HPDE6-E6E7 (cell line): ENCODE results near the gene EPHB2.

Experiments used
- DNase-seq: peaks from one replicate; pipeline ENCODE4 v3.0.0; 2011; ENCODE audit warnings: missing footprints; ENCODE audit errors: extremely low spot score

EPHB2 gene

GRCh38 chr1:22801761-22802160 lies 91.1 kb downstream of the EPHB2 start:
- DNase-seq: no peak

DNA sequence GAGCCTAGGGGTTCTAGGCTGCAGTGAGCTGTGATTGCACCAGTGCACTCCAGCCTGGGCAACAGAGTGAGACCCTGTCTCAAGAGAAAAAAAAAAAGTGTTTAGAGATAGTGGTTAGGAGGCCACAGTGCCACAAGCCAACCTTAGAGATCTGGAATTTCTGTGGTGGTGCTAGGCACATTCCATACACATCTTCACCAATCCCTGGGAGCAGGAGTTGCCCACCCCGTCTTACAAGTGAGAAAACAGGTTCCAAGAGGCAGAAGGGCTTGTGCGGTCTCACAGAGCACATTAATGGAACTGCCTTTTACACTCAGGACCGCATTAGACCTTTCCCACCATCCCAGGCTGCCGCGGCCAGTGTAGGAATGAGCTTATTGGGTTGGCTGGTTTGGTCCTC lies 93.2 kb downstream of the EPHB2 start:
- DNase-seq: no peak

DNA sequence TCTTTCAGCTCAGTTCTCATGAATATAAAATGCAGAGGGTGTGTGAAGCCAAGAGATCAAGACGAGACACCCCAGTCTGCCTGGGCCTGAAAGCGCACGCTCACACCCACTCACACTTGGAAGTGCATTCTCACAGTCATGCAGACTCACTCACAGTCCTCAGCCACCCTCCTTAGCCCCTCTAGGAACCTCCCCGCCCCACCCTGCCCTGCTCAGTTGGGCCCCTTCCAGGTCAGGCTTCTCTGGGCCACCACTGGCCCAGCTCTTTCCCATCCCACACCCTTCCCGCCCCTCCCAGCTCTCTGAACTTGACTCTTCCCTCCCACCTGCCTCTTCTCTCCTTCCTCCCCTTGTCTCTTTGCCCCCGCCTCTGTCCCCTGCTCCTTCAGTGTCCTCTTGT lies 93.8 kb downstream of the EPHB2 start:
- DNase-seq: no peak

DNA sequence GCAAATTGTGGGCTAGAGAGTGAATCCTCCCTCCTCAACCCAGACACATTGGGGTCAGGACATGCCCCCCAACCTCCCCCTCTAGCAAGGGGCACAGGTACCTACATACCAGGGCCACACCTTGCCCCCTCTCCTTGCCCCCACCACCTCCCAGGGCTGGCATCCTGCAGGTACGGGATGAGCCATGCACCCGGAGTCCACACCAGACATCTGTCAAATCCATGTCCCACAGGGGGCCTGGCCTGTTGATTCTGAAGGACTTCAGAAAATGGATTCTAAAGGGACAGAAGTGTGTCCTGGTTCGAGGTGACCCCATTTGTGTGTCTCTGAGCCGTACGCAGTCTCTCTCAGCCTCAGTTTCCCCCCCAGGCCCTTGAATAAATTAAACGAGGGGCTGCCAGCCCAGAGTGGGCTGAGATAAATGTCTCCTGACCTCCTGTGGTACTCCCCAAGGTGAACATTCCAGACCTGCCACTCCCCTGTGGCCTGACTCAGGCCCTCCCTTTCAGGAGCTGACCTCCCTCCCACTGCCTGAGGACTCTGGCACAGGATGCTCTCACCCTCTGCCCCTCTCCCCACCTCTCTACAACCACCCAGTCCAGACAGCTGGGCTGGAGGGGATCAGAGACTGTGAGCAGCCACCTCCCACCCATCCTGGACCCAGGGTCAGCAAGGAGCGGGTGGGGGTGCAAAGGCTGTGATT lies 94.5 kb downstream of the EPHB2 start:
- DNase-seq: no peak

DNA sequence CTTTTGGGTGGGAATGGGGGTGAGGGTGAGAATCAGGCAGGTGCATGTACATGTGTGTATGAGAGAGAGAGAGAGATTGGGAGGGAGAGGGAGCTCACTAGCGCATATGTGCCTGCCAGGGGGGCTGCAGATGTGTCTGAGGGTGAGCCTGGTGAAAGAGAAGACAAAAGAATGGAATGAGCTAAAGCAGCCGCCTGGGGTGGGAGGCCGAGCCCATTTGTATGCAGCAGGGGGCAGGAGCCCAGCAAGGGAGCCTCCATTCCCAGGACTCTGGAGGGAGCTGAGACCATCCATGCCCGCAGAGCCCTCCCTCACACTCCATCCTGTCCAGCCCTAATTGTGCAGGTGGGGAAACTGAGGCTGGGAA lies 95.0 kb downstream of the EPHB2 start:
- DNase-seq: no peak

DNA sequence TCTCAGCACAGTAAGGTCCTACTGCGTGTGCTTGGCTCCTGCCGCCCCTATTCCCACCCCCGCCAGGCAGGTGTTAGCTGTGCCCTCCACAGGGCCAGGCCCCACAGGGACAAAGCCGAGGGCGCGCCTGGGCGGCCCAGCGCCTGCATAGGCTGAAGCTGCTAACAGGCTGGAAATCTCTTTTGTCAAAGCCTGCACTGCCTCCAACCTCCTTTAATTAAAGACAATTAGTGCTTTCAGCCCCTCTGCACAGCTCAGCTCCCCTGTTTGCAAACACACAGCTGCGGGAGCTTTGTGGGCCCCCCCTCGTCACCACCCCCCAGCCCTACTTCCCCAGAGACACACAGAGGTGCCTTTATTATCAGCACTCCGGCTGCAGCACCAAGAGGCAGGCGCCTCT lies 95.9 kb downstream of the EPHB2 start:
- DNase-seq: no peak

- DNase-seq: no peak
Measured at GRCh38 chr1:22807340-22807739, 96.7 kb downstream of the EPHB2 start.

- DNase-seq: no peak
Measured at GRCh38 chr1:22808186-22808675, 97.6 kb downstream of the EPHB2 start.

GRCh38 chr1:22808676-22809483 lies 98.2 kb downstream of the EPHB2 start:
- DNase-seq: no peak

GRCh38 chr1:22809783-22810182 lies 99.1 kb downstream of the EPHB2 start:
- DNase-seq: no peak

DNA sequence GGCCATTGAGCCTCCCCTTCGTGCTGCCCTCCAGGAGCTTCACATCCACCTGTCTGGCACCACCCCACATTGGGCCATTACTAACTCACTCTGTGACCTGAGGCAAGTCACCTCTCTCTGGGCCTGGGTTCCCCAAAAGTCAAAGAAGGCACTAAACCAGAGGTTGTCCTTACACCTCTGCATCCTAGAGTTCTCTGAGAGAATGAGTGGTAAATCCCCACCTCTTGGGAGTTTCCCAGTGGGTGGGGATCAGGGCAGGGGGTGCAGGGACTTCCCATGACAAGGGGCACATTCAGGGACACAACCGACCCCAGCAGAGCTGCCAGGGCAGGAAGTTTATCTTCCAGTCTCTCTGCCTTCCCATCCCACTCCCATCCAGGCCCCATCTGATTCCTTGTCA lies 99.7 kb downstream of the EPHB2 start:
- DNase-seq: no peak

GRCh38 chr1:22812092-22812880 lies 101.6 kb downstream of the EPHB2 start:
- no peak for DNase-seq

GRCh38 chr1:22812993-22813790 lies 102.6 kb downstream of the EPHB2 start:
- DNase-seq: no peak

DNA sequence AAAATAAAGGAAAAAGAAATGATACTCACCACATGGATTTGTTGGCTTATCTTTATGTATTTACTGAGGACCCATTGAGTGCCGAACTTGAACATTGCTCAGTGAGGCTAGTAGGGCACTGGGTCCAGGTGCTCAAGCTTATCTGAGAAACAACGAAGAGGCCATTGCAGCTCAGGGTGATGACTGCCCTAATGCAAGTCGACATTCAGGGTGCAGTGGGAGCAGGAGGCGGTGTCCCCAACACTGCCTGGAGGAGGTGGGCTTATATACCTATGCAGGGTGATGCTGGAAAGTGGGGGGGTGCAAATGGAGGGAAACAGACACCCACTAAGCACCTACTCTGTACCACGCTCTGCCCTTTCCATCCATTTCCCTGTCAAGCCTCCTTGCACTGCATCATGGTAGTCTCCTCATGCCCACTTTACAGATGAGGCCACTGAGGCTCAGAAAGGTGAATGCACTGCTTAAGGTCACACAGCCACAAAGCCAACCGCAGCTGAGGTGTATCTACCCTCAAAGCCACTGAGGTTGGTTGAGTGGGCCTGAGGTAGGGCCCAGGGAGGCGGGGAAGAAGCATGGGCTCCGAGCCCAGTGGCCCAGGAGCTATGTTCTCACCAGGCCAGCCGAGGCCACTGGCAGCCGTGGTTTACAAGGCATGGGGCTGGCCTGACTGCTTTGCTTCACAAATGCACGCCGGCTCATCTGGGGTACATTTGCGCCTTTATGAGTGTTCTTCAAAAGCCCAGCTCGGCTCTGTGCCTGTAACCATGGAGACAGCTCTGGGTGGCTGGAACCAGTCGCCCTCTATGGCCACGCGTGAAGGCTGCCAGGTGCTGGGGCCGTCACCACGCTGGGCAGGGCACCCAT lies 103.8 kb downstream of the EPHB2 start:
- DNase-seq: no peak

DNA sequence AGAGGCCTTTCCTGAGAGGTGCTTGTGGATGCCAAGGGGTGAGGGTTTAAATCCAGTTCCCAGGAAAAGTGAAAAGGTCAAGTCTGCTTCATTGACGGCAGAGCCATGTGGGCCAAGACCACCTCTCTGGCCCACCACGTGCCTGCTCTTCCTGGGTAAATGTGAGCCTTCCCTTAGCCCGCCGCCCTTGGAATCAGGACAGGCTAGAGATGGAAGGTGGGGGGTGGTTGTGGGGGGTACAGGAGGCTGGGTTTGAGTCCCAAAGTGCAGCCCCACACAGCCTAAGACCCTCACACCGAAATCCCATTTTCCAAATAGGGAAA lies 104.4 kb downstream of the EPHB2 start:
- no peak for DNase-seq

GRCh38 chr1:22815421-22816066 lies 104.9 kb downstream of the EPHB2 start:
- DNase-seq: no peak

GRCh38 chr1:22816067-22816775 lies 105.6 kb downstream of the EPHB2 start:
- DNase-seq: no peak

DNA sequence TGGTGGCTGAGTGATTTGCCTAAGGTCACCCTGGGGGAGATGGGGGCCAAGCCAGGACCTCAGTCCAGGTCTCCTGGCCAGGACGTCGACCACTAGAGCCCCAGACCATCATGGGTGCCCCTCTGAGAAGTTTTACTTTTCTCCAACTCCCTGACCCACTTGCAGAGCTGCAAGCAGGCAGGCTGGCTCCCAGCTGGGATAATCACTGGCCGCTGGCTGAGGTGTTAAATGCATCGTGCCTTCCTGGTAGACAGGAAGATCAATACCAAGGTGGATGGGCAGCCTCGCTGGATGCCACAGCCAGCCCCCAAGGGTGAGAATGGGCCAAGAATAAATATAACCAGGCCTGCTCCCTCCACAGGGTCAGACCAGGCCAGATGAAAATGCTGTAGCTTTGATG lies 106.2 kb downstream of the EPHB2 start:
- no peak for DNase-seq

- no peak for DNase-seq
Measured at GRCh38 chr1:22817462-22817861, 106.8 kb downstream of the EPHB2 start.
